ENCODE results near the gene MYBBP1A.

MYBBP1A gene

GRCh38 chr17:4544951-4545216 lies 10.3 kb downstream of the MYBBP1A start:
- Histone ChIP-seq H3K27me3 (ENCODE audit: control insufficient read depth, low read length) (no peaks in the 10 kb centered on the region), H3K9me2 (replicated peaks; ENCODE audit: control insufficient read depth, low read length) (no peaks in the 10 kb centered on the region), H4K20me1 (ENCODE audit: control insufficient read depth, insufficient read depth, low read depth, low read length) (no peaks in the 10 kb centered on the region), H3K4me1 (ENCODE audit: control insufficient read depth, low read length) (no peaks in the 10 kb centered on the region), H3F3A (ENCODE audit: control insufficient read depth, insufficient read depth) (0 out of 2 replicates have a peak, but pooled peaks cover 3% of the 10 kb centered on the region), H3K27ac (ENCODE audit: low read depth, low read length) (no peak overlapping the region), H3K4me2 (ENCODE audit: low read length) (no peak overlapping the region), H3K79me2 (ENCODE audit: control insufficient read depth, low read length) (peaks cover 2% of the 10 kb centered on the region; the same call in 1 of the 2 replicates), H3K4me3 (ENCODE audit: low read length) (no peak overlapping the region), H3K9me3 (ENCODE audit: control insufficient read depth, insufficient read depth, low read length) (no peaks in the 10 kb centered on the region), H3K36me3 (ENCODE audit: control insufficient read depth, low read length) (peaks cover 95% of the 10 kb centered on the region)
- TF ChIP-seq EZH2phosphoT487 (IDR thresholded peaks at IDR 0.05; ENCODE audit: borderline replicate concordance, low read length) = no peak
- TF ChIP-seq, protein P1, sequence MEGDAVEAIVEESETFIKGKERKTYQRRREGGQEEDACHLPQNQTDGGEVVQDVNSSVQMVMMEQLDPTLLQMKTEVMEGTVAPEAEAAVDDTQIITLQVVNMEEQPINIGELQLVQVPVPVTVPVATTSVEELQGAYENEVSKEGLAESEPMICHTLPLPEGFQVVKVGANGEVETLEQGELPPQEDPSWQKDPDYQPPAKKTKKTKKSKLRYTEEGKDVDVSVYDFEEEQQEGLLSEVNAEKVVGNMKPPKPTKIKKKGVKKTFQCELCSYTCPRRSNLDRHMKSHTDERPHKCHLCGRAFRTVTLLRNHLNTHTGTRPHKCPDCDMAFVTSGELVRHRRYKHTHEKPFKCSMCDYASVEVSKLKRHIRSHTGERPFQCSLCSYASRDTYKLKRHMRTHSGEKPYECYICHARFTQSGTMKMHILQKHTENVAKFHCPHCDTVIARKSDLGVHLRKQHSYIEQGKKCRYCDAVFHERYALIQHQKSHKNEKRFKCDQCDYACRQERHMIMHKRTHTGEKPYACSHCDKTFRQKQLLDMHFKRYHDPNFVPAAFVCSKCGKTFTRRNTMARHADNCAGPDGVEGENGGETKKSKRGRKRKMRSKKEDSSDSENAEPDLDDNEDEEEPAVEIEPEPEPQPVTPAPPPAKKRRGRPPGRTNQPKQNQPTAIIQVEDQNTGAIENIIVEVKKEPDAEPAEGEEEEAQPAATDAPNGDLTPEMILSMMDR (IDR thresholded peaks at IDR 0.05; ENCODE audit: low read depth, low read length, poor library complexity, severe bottlenecking) = no peak

DNA sequence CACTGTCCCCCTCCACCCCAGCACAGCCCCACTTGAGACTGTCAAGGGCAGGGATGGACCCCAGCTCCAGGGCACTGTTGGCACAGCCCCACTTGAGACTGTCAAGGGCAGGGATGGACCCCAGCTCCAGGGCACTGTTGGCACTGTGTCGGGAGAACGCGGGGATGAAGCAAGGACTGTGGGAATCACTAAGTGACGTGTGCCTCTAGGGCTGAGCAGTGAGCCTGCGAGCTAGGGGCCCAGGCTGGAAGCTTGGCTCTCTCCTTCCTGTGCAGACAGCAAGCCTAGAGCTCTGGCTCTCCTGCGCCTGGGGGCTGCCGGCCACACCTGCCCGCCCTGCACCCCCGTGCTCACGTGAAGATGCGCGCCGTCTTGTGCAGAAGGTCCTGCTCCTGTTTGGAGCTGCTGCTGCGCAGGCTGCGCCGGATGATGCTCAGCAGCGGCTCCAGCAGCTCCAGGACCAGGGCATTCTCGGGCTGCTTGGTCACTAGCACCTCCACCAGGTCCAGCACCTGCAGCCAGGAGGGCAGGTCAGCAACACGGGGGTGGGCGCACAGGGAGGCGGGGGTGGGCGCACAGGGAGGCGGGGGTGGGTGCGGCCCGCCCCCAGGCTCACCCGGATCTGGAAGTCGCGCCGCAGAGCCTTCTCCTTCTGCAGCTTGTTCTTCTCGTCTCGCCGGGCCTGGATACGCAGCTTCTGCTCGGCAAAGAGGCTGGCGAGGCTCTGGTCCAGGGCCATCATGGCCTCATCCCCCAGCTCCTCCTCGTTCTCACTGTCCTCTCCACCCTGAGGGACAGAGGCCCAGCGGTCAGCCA lies 10.8 kb downstream of the MYBBP1A start:
- Histone ChIP-seq H3K9me3 (ENCODE audit: control insufficient read depth, insufficient read depth, low read length) (no peaks in the 10 kb centered on the region), H3K36me3 (ENCODE audit: control insufficient read depth, low read length) (peaks cover 95% of the 10 kb centered on the region), H3K4me2 (ENCODE audit: low read length) (no peak overlapping the region), H3K79me2 (ENCODE audit: control insufficient read depth, low read length) (no peaks in the 10 kb centered on the region; the same call in 1 of the 2 replicates), H3K4me3 (ENCODE audit: low read length) (no peak overlapping the region), H3K9me2 (replicated peaks; ENCODE audit: control insufficient read depth, low read length) (no peaks in the 10 kb centered on the region), H3K27me3 (ENCODE audit: control insufficient read depth, low read length) (no peaks in the 10 kb centered on the region), H3K4me1 (ENCODE audit: control insufficient read depth, low read length) (no peaks in the 10 kb centered on the region), H3F3A (ENCODE audit: control insufficient read depth, insufficient read depth) (peaks cover 7% of the 10 kb centered on the region; the same call in 1 of the 2 replicates), H3K27ac (ENCODE audit: low read depth, low read length) (no peak overlapping the region), H4K20me1 (ENCODE audit: control insufficient read depth, insufficient read depth, low read depth, low read length) (no peaks in the 10 kb centered on the region)
- no peak for TF ChIP-seq EZH2phosphoT487 (IDR thresholded peaks at IDR 0.05; ENCODE audit: borderline replicate concordance, low read length)
- TF ChIP-seq, protein P1 (IDR thresholded peaks at IDR 0.05; ENCODE audit: low read depth, low read length, poor library complexity, severe bottlenecking) = no peak

- no peaks in the 10 kb centered on the region for H4K20me1 ChIP-seq (ENCODE audit: control insufficient read depth, insufficient read depth, low read depth, low read length)
- no peaks in the 10 kb centered on the region for H3K27me3 ChIP-seq (ENCODE audit: control insufficient read depth, low read length)
- no peak overlapping the region for H3K4me2 ChIP-seq (ENCODE audit: low read length)
- H3K4me1 ChIP-seq (ENCODE audit: control insufficient read depth, low read length) = no peaks in the 10 kb centered on the region
- H3K36me3 ChIP-seq (ENCODE audit: control insufficient read depth, low read length) = peaks cover 95% of the 10 kb centered on the region
- H3K4me3 ChIP-seq (ENCODE audit: low read length) = no peak overlapping the region
- no peak overlapping the region for H3K27ac ChIP-seq (ENCODE audit: low read depth, low read length)
- TF ChIP-seq, protein P1 (IDR thresholded peaks at IDR 0.05; ENCODE audit: low read depth, low read length, poor library complexity, severe bottlenecking) = no peak
- no peak for TF ChIP-seq EZH2phosphoT487 (IDR thresholded peaks at IDR 0.05; ENCODE audit: borderline replicate concordance, low read length)
- no peaks in the 10 kb centered on the region for H3K9me2 ChIP-seq (replicated peaks; ENCODE audit: control insufficient read depth, low read length)
- H3F3A ChIP-seq (ENCODE audit: control insufficient read depth, insufficient read depth) = peaks cover 8% of the 10 kb centered on the region; the same call in 1 of the 2 replicates
- H3K9me3 ChIP-seq (ENCODE audit: control insufficient read depth, insufficient read depth, low read length) = no peaks in the 10 kb centered on the region
- no peaks in the 10 kb centered on the region for H3K79me2 ChIP-seq (ENCODE audit: control insufficient read depth, low read length)
These were observed 11.6 kb downstream of the MYBBP1A start for GRCh38 chr17:4543557-4544026.

All from DOHH2 (cell line).